WTC11 (cell line): Measurements from ENCODE around the gene PLCD1.
"Not testable (repeated sequence)": the region's sequence is repeated elsewhere in the genome, so short reads cannot be mapped to it uniquely, and the experiment has no call there.

ENCODE experiments used
- ARID4B ChIP-seq: sonication (generic); formaldehyde crosslinking; IDR thresholded peaks from 2 replicates; pipeline ENCODE4 v1.8.0; 2023; ENCODE audit warnings: missing genetic modification reagents, mild to moderate bottlenecking, borderline replicate concordance
- MLX ChIP-seq: sonication (generic); formaldehyde crosslinking; IDR thresholded peaks from 2 replicates; pipeline ENCODE4 v1.8.1; 2023; ENCODE audit warnings: mild to moderate bottlenecking, missing genetic modification reagents, moderate library complexity
- SP1 ChIP-seq: sonication (generic); formaldehyde crosslinking; conservative IDR thresholded peaks from 2 replicates; pipeline ENCODE4 v1.8.1; 2022; ENCODE audit warnings: missing genetic modification reagents
- TF ChIP-seq, protein P1 (sequence below): fragments of 200-600 bp; IDR thresholded peaks from 2 replicates; pipeline ENCODE4 v1.8.0; 2022; ENCODE audit warnings: antibody characterized with exemption

GRCh38 chr3:38077073-38077472 lies 47.6 kb upstream of the PLCD1 start:
- TF ChIP-seq, protein P1, sequence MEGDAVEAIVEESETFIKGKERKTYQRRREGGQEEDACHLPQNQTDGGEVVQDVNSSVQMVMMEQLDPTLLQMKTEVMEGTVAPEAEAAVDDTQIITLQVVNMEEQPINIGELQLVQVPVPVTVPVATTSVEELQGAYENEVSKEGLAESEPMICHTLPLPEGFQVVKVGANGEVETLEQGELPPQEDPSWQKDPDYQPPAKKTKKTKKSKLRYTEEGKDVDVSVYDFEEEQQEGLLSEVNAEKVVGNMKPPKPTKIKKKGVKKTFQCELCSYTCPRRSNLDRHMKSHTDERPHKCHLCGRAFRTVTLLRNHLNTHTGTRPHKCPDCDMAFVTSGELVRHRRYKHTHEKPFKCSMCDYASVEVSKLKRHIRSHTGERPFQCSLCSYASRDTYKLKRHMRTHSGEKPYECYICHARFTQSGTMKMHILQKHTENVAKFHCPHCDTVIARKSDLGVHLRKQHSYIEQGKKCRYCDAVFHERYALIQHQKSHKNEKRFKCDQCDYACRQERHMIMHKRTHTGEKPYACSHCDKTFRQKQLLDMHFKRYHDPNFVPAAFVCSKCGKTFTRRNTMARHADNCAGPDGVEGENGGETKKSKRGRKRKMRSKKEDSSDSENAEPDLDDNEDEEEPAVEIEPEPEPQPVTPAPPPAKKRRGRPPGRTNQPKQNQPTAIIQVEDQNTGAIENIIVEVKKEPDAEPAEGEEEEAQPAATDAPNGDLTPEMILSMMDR: not testable (repeated sequence)
- not testable (repeated sequence) for TF ChIP-seq SP1 (CRISPR knock-in tag); MLX; ARID4B (CRISPR knock-in tag)
